Pancreas (tissue), 10 donors: Measurements from ENCODE around the gene MTARC2. TPM values are rescaled to one million over a fixed set of nuclear protein-coding genes. Genes with fewer than 3 reads are reported as not detected.
A peak's percentile ranks its signal among the peaks of the same experiment; 100 is the strongest.

Source experiments
- ATAC-seq, 4 donors: fragments of 200-7000 bp; cut with Tn5 transposase; one replicate each; pipeline versions ENCODE4 v1.8.0 to v1.9.1; 2020; ENCODE audit warnings: mild to moderate bottlenecking in 4 of 4, moderate library complexity in 4 of 4
- DNase-seq, 6 donors: peaks; one replicate each; pipeline ENCODE4 v3.0.0-alpha.2; 2020
- FAIRE-seq: peaks from 2 replicates; lab custom pipeline; 2012; peaks lifted over from hg19 to GRCh38; lab: Jason Lieb, UNC
- H3K27ac ChIP-seq, 4 donors: fragments of 200-600 bp; sonication (generic); 1 replicate in 3 of 4; 2 replicates in 1 of 4; pipeline versions ENCODE4 v1.5.0 to v1.8.0; 2020
- H3K27me3 ChIP-seq, 4 donors: fragments of 200-600 bp; one replicate each; pipeline ENCODE4 v1.8.0; 2021
- H3K36me3 ChIP-seq, 3 donors: fragments of 200-600 bp; sonication (generic) in 1 of 3; one replicate each; pipeline versions ENCODE4 v1.5.0 to v1.8.0; 2020 to 2021
- H3K4me1 ChIP-seq, 3 donors: fragments of 200-600 bp; one replicate each; pipeline ENCODE4 v1.8.0; 2021
- H3K4me3 ChIP-seq, 4 donors: fragments of 200-600 bp; sonication (generic) in 2 of 4; one replicate each; pipeline versions ENCODE4 v1.5.0 to v1.8.0; 2020 to 2021
- H3K9me3 ChIP-seq, 4 donors: fragments of 200-600 bp; one replicate each; pipeline ENCODE4 v1.8.0; 2021
- WGBS, 2 donors: extraction: QIAGEN DNeasy Blood & Tissue Kit; methylation state at CpG; one replicate each; pipeline ENCODE4 v1.1.7; 2013; 5-methylcytosine and 5-hydroxymethylcytosine counted together
- intact Hi-C, 3 donors: fragments of 100-400 bp; cut with DNase I; formaldehyde crosslinking; loops; one replicate each; pipeline versions ENCODE4 v1.11.1 to v1.14.2; 2022
- polyA plus RNA-seq, 2 donors: library from polyadenylated mRNA; stranded (reverse); fragments of 200-250 nt; gene quantifications; one replicate each; pipeline ENCODE4 v1.2.3, GENCODE V29; 2013
- total RNA-seq, 6 donors: library from RNA; stranded (reverse); fragmentation: NEBNext Ultra II Directional in 4 of 6; extraction: Animal tissue kit (Norgen Biotek cat#: 25700) in 4 of 6; gene quantifications; one replicate each; pipeline versions ENCODE4 v1.2.1 to v1.2.4, GENCODE V29; 2021 to 2023
- TF ChIP-seq, protein P1 (sequence below), 4 donors: fragments of 200-600 bp; sonication (generic) in 3 of 4; IDR thresholded peaks; one replicate each; pipeline versions ENCODE4 v1.5.0 to v1.8.0; 2021; ENCODE audit warnings: antibody characterized with exemption in 4 of 4
- donor health status: healthy with polysubstance abuse.
- donor health status: DM: no; HTN: no; CAD: no; lungs with moderate emphysema.
- donor health status: DM: no; HTN: no; CAD: no.
- donor health status: control.
- donor health status: control.
- donor health status: Bipolar disorder and iron deficiency.
- donor health status: DM: yes; HTN: yes; CAD: no.
- donor health status: DM: no; HTN: no; CAD: no.
- donor health status: DM: no; HTN: no; CAD: no.
- donor health status: DM: yes; HTN: yes; CAD: no.

The MTARC2 gene
- total and polyA plus RNA-seq, 8 donors, result 12.2 to 27.0 (median 16.6) TPM

DNA sequence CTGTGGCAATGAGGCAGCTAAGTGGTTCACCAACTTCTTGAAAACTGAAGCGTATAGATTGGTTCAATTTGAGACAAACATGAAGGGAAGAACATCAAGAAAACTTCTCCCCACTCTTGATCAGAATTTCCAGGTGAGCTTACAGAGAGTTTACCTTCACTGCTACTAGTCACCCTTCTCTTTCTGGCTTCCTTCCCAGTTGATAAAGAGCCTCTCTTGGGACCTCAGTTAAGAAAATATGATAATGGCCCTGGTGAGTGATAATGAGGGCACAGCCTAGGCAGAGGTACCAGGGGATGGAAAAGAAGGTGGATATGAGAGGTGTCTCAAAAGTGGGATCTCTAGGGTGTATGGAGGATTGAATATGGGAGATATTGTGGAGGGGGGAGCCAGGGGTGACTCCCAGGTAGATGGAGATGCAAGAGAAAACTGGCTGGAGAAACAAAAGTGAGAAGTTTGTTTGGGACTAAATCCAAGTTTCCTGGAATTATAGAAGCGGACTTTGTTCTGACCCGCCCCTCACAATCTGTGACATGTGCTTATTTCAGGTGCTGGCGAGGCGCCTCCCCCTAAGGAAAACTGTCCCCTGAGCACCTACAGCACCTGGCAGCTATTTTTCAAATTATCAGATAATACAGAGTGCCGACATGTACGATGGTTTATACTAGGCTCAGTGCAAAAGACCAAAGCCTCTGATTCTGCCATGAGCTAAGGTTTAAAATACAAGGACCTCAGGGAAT is 13.7 kb downstream of the MTARC2 start:
- FAIRE-seq (no peak), DNase-seq (peak in 4 of 6 donors; percentile 70 to 84 (median 76)), ATAC-seq (peak; percentile 95 to 96 (median 96))
- H3K9me3 ChIP-seq, result no peaks in the 10 kb centered on the region
- H3K36me3 ChIP-seq, result peaks cover 0 to 11% (median 0%) of the 10 kb centered on the region in 3 donors
- no peak overlapping the region for H3K4me3 ChIP-seq
- H3K27ac ChIP-seq, result peak overlapping the region in 3 of 4 donors; percentile 29 to 71 (median 67)
- H3K4me1 ChIP-seq, result peaks cover 13 to 27% (median 20%) of the 10 kb centered on the region in 3 donors
- no peaks in the 10 kb centered on the region for H3K27me3 ChIP-seq
- intact Hi-C loops, result no loop called here
- TF ChIP-seq, protein P1, sequence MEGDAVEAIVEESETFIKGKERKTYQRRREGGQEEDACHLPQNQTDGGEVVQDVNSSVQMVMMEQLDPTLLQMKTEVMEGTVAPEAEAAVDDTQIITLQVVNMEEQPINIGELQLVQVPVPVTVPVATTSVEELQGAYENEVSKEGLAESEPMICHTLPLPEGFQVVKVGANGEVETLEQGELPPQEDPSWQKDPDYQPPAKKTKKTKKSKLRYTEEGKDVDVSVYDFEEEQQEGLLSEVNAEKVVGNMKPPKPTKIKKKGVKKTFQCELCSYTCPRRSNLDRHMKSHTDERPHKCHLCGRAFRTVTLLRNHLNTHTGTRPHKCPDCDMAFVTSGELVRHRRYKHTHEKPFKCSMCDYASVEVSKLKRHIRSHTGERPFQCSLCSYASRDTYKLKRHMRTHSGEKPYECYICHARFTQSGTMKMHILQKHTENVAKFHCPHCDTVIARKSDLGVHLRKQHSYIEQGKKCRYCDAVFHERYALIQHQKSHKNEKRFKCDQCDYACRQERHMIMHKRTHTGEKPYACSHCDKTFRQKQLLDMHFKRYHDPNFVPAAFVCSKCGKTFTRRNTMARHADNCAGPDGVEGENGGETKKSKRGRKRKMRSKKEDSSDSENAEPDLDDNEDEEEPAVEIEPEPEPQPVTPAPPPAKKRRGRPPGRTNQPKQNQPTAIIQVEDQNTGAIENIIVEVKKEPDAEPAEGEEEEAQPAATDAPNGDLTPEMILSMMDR (IDR thresholded peaks at IDR 0.05), result no peak
- WGBS, 2 donors, result 8 to 20% methylated on average over 7 of the region's 7 CpGs

- Histone ChIP-seq H3K36me3 (peaks cover 0 to 10% (median 0%) of the 10 kb centered on the region in 3 donors), H3K9me3 (no peaks in the 10 kb centered on the region), H3K4me3 (no peak overlapping the region), H3K4me1 (peaks cover 20 to 43% (median 28%) of the 10 kb centered on the region in 3 donors), H3K27me3 (no peaks in the 10 kb centered on the region), H3K27ac (no peak overlapping the region)
- TF ChIP-seq, protein P1 (IDR thresholded peaks at IDR 0.05), result no peak
- intact Hi-C loops, result no loop called here
- no peak for DNase-seq
- WGBS, 2 donors, result 93 to 94% methylated on average over 3 of the region's 3 CpGs
- ATAC-seq, result no peak
- no peak for FAIRE-seq
These were observed 16.6 kb downstream of the MTARC2 start for GRCh38 chr1:220764757-220765156.

GRCh38 chr1:220767312-220768125 is 19.4 kb downstream of the MTARC2 start:
- DNase-seq, result no peak
- peaks cover 0 to 29% (median 0%) of the 10 kb centered on the region in 3 donors for H3K36me3 ChIP-seq
- H3K9me3 ChIP-seq, result no peaks in the 10 kb centered on the region
- peak overlapping the region in 2 of 4 donors; percentile 31 to 57 for H3K27ac ChIP-seq
- peak; percentile 43 for FAIRE-seq
- peak; percentile 46 to 85 (median 76) for ATAC-seq
- 27 to 29% methylated on average over 8 of the region's 8 CpGs for WGBS, 2 donors
- intact Hi-C loops, result no loop called here
- H3K4me1 ChIP-seq, result peaks cover 7 to 22% (median 11%) of the 10 kb centered on the region in 3 donors
- TF ChIP-seq, protein P1 (IDR thresholded peaks at IDR 0.05), result no peak
- H3K4me3 ChIP-seq, result no peak overlapping the region
- H3K27me3 ChIP-seq, result no peaks in the 10 kb centered on the region

DNA sequence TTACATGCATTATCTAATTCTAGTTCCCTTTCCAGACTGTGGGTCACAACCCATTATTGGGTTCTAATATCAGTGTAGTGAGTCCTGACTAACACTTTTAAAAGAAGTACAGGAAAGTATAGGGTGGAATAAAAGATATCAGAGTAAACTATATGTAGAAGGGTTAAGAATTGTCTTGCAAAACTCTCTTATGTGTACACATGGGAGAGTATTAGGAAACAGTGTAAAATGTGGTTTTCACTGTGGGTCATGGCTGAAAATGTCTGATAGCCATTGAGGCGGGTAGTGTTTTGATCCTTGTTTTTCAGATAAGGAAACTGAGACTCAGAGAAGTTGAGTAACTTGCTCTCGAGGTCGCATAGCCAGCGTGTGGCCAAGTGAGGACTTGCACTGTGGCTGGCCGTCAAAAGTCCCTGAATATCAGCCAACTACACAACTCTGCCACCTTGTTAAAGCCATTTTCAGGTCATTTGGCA is 20.0 kb downstream of the MTARC2 start:
- intact Hi-C loops, result no loop called here
- DNase-seq (peak in 1 of 6 donors; percentile 37), ATAC-seq (peak; percentile 73 to 93 (median 82)), FAIRE-seq (no peak)
- H3K4me3 ChIP-seq, result no peak overlapping the region
- no peaks in the 10 kb centered on the region for H3K27me3 ChIP-seq
- H3K36me3 ChIP-seq, result peaks cover 0 to 29% (median 0%) of the 10 kb centered on the region in 3 donors
- H3K4me1 ChIP-seq, result peaks cover 7 to 17% (median 8%) of the 10 kb centered on the region in 3 donors
- 24 to 29% methylated on average over 5 of the region's 5 CpGs for WGBS, 2 donors
- TF ChIP-seq, protein P1 (IDR thresholded peaks at IDR 0.05), result peak in 2 of 4 donors; percentile 14 to 20
- H3K9me3 ChIP-seq, result no peaks in the 10 kb centered on the region
- H3K27ac ChIP-seq, result peak overlapping the region in 2 of 4 donors; percentile 31 to 57
